Esophagus squamous epithelium (tissue), 5 donors: Measurements from ENCODE around the gene RSPH9. TPM values are rescaled to one million over a fixed set of nuclear protein-coding genes. Genes with fewer than 3 reads are reported as not detected.

ENCODE experiments used
- DNase-seq: peaks from one replicate; lab custom pipeline; 2025; lab: John Stamatoyannopoulos, UW
- H3K27ac ChIP-seq, 4 donors: fragments of 200-600 bp; sonication (generic); one replicate each; pipeline ENCODE4 v1.5.1; 2016 to 2019; ENCODE audit warnings: mild to moderate bottlenecking in 1 of 4
- H3K27me3 ChIP-seq, 4 donors: fragments of 200-600 bp; sonication (generic); 1 replicate in 3 of 4; 2 replicates in 1 of 4; pipeline versions ENCODE4 v1.5.1 to v1.6.0; 2017 to 2021; ENCODE audit warnings: antibody characterized with exemption in 1 of 4
- H3K36me3 ChIP-seq, 3 donors: fragments of 200-600 bp; sonication (generic); one replicate each; pipeline ENCODE4 v1.5.1; 2016 to 2019
- H3K4me1 ChIP-seq, 3 donors: fragments of 200-600 bp; sonication (generic); one replicate each; pipeline ENCODE4 v1.5.1; 2017 to 2019
- H3K4me3 ChIP-seq, 4 donors: fragments of 200-600 bp; sonication (generic); 1 replicate in 3 of 4; 2 replicates in 1 of 4; pipeline ENCODE4 v1.5.1; 2016 to 2019; ENCODE audit warnings: mild to moderate bottlenecking in 2 of 4, moderate library complexity in 1 of 4
- H3K9me3 ChIP-seq, 3 donors: fragments of 200-600 bp; sonication (generic); one replicate each; pipeline ENCODE4 v1.5.1; 2016 to 2019
- POLR2A ChIP-seq, 4 donors: fragments of 450-650 bp; IDR thresholded peaks; one replicate each; pipeline ENCODE4 v1.6.1; 2017; ENCODE audit warnings: antibody characterized with exemption in 4 of 4, mild to moderate bottlenecking in 4 of 4, moderate library complexity in 3 of 4
- WGBS, 2 donors: methylation state at CpG; one replicate each; pipeline ENCODE4 v1.1.5; 2018; 5-methylcytosine and 5-hydroxymethylcytosine counted together
- intact Hi-C: fragments of 100-400 bp; cut with DNase I; formaldehyde crosslinking; loops from one replicate; pipeline ENCODE4 v1.15.0; 2022
- total RNA-seq, 4 donors: library from RNA; depleted of rRNA; stranded (reverse); fragments of >200 nt; gene quantifications; one replicate each; pipeline ENCODE4 v1.1.0, GENCODE V29; 2016
- TF ChIP-seq, protein P1 (sequence below), 6 experiments: fragments of 450-650 bp in 4 of 6; fragments of 200-600 bp in 2 of 6; sonication (generic) in 2 of 6; IDR thresholded peaks; one replicate each; pipeline ENCODE4 v1.5.1; 2016 to 2019; ENCODE audit warnings: antibody characterized with exemption in 6 of 6, mild to moderate bottlenecking in 4 of 6, moderate library complexity in 4 of 6
- donor health status: DM: yes; HTN: yes; CAD: no.

RSPH9 gene, protein sequence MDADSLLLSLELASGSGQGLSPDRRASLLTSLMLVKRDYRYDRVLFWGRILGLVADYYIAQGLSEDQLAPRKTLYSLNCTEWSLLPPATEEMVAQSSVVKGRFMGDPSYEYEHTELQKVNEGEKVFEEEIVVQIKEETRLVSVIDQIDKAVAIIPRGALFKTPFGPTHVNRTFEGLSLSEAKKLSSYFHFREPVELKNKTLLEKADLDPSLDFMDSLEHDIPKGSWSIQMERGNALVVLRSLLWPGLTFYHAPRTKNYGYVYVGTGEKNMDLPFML
- under 1 TPM in 2 of 4 donors, not detected in 2; 0.15 to 0.38 TPM for total RNA-seq

DNA sequence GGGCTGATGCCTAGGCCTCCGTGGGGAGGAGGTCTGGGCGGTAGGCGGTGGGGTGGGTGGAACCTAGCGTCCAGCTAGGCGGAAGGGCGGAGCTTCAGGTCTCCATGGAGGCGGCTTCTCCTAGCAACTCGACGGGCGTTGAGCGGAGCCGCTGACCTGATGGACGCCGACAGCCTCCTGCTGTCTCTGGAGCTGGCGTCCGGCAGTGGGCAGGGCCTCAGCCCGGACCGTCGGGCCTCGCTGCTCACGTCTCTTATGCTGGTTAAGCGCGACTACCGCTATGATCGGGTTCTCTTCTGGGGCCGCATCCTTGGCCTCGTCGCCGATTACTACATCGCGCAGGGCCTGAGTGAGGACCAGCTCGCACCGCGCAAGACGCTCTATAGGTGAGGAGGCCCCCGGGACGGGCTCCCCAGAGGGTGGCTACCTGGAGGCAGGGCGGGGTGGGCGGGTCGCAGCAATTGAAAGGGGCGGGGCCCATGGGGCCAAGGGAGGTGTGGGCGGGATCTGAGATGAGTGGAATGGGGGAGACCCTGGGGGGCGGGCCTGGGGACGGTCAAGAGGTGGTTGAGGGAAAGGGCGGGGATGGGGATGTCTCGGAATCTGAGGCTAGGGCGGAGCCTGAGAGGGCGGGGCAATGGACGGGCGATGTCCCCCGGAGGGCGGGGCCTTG lies at the start of gene RSPH9:
Gene RSPH9, plus strand, starts transcription at position 97 of the 673 bp plus-strand sequence. Its CDS starts 63 bp downstream, at position 160.
- no peaks in the 10 kb centered on the region for H3K9me3 ChIP-seq
- H3K36me3 ChIP-seq = peaks cover 0 to 26% (median 7%) of the 10 kb centered on the region in 3 donors
- H3K27me3 ChIP-seq = no peaks in the 10 kb centered on the region
- H3K4me3 ChIP-seq = peak within 1 kb of the TSS; percentile 20 to 63 (median 48)
- H3K4me1 ChIP-seq = peaks cover 0 to 19% (median 5%) of the 10 kb centered on the region in 3 donors
- 2 to 29% methylated on average over 11 to 26 of the region's 52 CpGs for WGBS, 2 donors
- H3K27ac ChIP-seq = peak within 1 kb of the TSS; percentile 10 to 78 (median 46)
- TF ChIP-seq, protein P1, sequence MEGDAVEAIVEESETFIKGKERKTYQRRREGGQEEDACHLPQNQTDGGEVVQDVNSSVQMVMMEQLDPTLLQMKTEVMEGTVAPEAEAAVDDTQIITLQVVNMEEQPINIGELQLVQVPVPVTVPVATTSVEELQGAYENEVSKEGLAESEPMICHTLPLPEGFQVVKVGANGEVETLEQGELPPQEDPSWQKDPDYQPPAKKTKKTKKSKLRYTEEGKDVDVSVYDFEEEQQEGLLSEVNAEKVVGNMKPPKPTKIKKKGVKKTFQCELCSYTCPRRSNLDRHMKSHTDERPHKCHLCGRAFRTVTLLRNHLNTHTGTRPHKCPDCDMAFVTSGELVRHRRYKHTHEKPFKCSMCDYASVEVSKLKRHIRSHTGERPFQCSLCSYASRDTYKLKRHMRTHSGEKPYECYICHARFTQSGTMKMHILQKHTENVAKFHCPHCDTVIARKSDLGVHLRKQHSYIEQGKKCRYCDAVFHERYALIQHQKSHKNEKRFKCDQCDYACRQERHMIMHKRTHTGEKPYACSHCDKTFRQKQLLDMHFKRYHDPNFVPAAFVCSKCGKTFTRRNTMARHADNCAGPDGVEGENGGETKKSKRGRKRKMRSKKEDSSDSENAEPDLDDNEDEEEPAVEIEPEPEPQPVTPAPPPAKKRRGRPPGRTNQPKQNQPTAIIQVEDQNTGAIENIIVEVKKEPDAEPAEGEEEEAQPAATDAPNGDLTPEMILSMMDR (IDR thresholded peaks at IDR 0.05) = no peak
- TF ChIP-seq POLR2A (IDR thresholded peaks at IDR 0.05) = no peak
- intact Hi-C loops = no loop called here
- DNase-seq = no peak

DNA sequence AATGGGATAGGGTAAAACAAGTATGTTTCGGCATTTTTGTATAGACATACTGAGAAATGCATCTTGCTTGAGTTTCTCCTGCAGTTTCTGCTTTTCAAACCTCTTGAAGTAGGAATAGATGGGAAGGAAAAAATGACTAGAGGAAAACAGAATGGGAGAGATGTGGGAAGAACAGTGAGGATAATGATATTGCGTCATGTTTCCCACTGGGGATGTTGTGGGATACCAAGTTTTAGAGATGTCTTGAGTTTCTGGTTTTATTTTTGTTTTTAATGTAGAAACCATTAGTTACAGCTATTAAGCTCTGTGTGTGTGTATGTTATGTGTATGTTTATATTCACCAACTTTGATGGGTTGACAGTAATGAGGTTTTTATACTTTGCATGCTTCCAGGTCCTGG lies 44.2 kb upstream of the RSPH9 start:
- 88 to 94% methylated on average over 2 of the region's 2 CpGs for WGBS, 2 donors
- intact Hi-C loops = no loop called here
- Histone ChIP-seq H3K36me3 (peaks cover 0 to 90% (median 12%) of the 10 kb centered on the region in 3 donors), H3K4me1 (no peaks in the 10 kb centered on the region), H3K27ac (no peak overlapping the region), H3K27me3 (no peaks in the 10 kb centered on the region), H3K9me3 (no peaks in the 10 kb centered on the region), H3K4me3 (no peak overlapping the region)
- TF ChIP-seq, protein P1 (IDR thresholded peaks at IDR 0.05) = no peak
- TF ChIP-seq POLR2A (IDR thresholded peaks at IDR 0.05) = no peak
- no peak for DNase-seq

DNA sequence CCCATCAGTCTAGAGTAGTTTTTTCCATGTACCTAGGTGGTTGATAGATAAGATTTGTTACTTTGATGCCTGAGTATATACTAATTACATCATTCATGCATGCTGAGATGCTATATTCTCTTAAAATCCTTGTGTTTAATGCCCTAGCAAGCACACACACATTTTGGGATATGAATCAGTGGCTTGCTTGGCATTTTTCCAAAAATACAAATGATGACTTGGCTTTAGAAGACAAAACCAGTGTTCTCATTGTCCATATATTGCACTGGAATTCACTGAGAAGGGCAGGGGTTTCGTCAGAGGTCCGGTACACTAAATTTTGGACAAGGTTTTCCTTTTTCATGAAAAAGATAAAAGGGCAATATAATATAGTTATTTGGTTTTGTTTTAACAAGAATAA lies 40.7 kb upstream of the RSPH9 start:
- no peak for TF ChIP-seq POLR2A (IDR thresholded peaks at IDR 0.05)
- TF ChIP-seq, protein P1 (IDR thresholded peaks at IDR 0.05) = no peak
- H3K4me1 ChIP-seq = no peaks in the 10 kb centered on the region
- no peak for DNase-seq
- WGBS, 2 donors = 73 to 78% methylated on average over 2 of the region's 2 CpGs
- no peaks in the 10 kb centered on the region for H3K9me3 ChIP-seq
- H3K27ac ChIP-seq = no peak overlapping the region
- no peak overlapping the region for H3K4me3 ChIP-seq
- no peaks in the 10 kb centered on the region for H3K27me3 ChIP-seq
- intact Hi-C loops = no loop called here
- H3K36me3 ChIP-seq = peaks cover 0 to 85% (median 12%) of the 10 kb centered on the region in 3 donors

DNA sequence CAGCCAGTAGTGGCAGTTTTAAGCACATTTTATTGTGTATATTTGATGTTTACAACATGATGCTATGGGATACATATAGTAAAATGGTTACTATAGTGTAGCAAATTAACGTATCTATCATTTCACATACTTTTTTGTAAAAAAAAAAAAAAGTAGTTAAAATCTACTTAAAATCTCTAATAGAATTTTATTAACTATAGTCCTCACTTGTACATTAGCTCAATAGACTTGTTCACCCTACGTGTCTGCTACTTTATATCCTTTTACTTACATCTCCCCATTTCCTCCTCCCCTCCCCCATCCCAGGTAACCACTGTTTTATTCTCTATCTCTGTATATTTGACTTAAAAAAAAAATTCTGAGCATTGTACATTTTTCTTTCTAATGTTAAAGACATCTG lies 38.8 kb upstream of the RSPH9 start:
- no peaks in the 10 kb centered on the region for H3K9me3 ChIP-seq
- TF ChIP-seq, protein P1 (IDR thresholded peaks at IDR 0.05) = no peak
- TF ChIP-seq POLR2A (IDR thresholded peaks at IDR 0.05) = no peak
- H3K4me3 ChIP-seq = no peak overlapping the region
- 75 to 89% methylated on average over 2 of the region's 2 CpGs for WGBS, 2 donors
- H3K36me3 ChIP-seq = peaks cover 0 to 79% (median 20%) of the 10 kb centered on the region in 3 donors
- intact Hi-C loops = no loop called here
- no peaks in the 10 kb centered on the region for H3K27me3 ChIP-seq
- H3K27ac ChIP-seq = no peak overlapping the region
- DNase-seq = no peak
- no peaks in the 10 kb centered on the region for H3K4me1 ChIP-seq

DNA sequence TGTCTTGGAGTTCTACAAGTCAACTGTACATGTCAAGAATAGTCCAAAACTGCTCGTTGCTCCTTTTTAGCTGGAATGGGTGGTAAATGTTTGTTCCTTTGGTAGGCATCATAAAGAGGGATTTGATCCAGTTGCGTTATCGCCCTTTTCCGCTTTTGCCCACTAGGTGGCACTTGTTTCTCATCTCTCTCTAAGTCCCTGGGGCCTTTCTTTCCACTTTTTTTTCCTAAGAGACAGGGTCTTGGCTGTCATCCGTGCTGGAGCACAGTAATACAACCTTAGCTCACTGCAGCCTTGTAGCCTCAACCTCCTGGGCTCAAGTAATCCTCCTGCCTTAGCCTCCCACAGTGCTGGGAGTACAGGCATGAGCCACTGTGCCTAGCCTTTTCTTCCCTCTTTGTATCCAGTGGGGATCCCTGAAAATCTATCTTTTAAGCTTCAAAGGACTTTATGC lies 36.5 kb upstream of the RSPH9 start:
- H3K36me3 ChIP-seq = peaks cover under 1 to 79% (median 19%) of the 10 kb centered on the region in 3 donors
- intact Hi-C loops = no loop called here
- H3K4me1 ChIP-seq = no peaks in the 10 kb centered on the region
- WGBS, 2 donors = 5 to 6% methylated on average over 5 of the region's 5 CpGs
- no peaks in the 10 kb centered on the region for H3K9me3 ChIP-seq
- TF ChIP-seq POLR2A (IDR thresholded peaks at IDR 0.05) = no peak
- TF ChIP-seq, protein P1 (IDR thresholded peaks at IDR 0.05) = peak; percentile 57 to 83 (median 68)
- H3K27ac ChIP-seq = no peak overlapping the region
- DNase-seq = no peak
- no peaks in the 10 kb centered on the region for H3K27me3 ChIP-seq
- H3K4me3 ChIP-seq = no peak overlapping the region
